GM23338 (cell line): Measurements from ENCODE around the gene GMEB2. TPM values are rescaled to one million over a fixed set of nuclear protein-coding genes. Genes with fewer than 3 reads are reported as not detected.

ENCODE experiments used
- ATAC-seq: fragments of 200-7000 bp; cut with Tn5 transposase; 3 replicates; pipeline ENCODE4 v1.9.1; 2020
- DNase-seq: peaks from one replicate; pipeline ENCODE4 v3.0.0-alpha.2; 2015; ENCODE audit warnings: low spot score
- H2AFZ ChIP-seq: fragments of 200-600 bp; sonication (generic); 2 replicates; pipeline ENCODE4 v1.8.0; 2016; ENCODE audit warnings: antibody characterized with exemption, mild to moderate bottlenecking, moderate library complexity
- H3F3A ChIP-seq: fragments of 200-600 bp; sonication (generic); replicated peaks from 2 replicates; pipeline ENCODE4 v1.8.0; 2017; ENCODE audit warnings: antibody characterized with exemption, mixed run types, low read depth
- H3K27ac ChIP-seq: fragments of 200-600 bp; sonication (generic); 2 replicates; pipeline ENCODE4 v1.6.1; 2016; ENCODE audit warnings: low read depth
- H3K27me3 ChIP-seq: fragments of 200-600 bp; sonication (generic); 2 replicates; pipeline ENCODE4 v1.8.0; 2016; ENCODE audit warnings: mild to moderate bottlenecking, mixed run types, moderate library complexity; ENCODE audit not compliant: insufficient read depth
- H3K36me3 ChIP-seq: fragments of 200-600 bp; sonication (generic); 2 replicates; pipeline ENCODE4 v1.8.0; 2016; ENCODE audit warnings: mild to moderate bottlenecking; ENCODE audit not compliant: insufficient read depth
- H3K4me1 ChIP-seq: fragments of 200-600 bp; sonication (generic); 2 replicates; pipeline ENCODE4 v1.8.0; 2016; ENCODE audit warnings: mild to moderate bottlenecking, moderate library complexity; ENCODE audit not compliant: insufficient read depth
- H3K4me2 ChIP-seq: fragments of 200-600 bp; sonication (generic); 2 replicates; pipeline ENCODE4 v1.7.1; 2017; ENCODE audit warnings: mixed run types
- H3K4me3 ChIP-seq: fragments of 200-600 bp; sonication (generic); 2 replicates; pipeline ENCODE4 v1.6.1; 2016; ENCODE audit warnings: mixed run types
- H3K79me2 ChIP-seq: fragments of 200-600 bp; sonication (generic); replicated peaks from 2 replicates; pipeline ENCODE4 v1.8.0; 2017; ENCODE audit warnings: mild to moderate bottlenecking; ENCODE audit not compliant: insufficient read depth
- H3K9me2 ChIP-seq: fragments of 200-600 bp; sonication (generic); 2 replicates; pipeline ENCODE4 v1.8.0; 2017; ENCODE audit not compliant: insufficient read depth
- H4K20me1 ChIP-seq: fragments of 200-600 bp; sonication (generic); replicated peaks from 2 replicates; pipeline ENCODE4 v1.8.0; 2017; ENCODE audit warnings: mild to moderate bottlenecking; ENCODE audit not compliant: insufficient read depth
- H3K27ac Mint-ChIP-seq: 2 replicates; pipeline ENCODE4 v1.8.0; 2020; ENCODE audit warnings: inconsistent platforms, mild to moderate bottlenecking, moderate library complexity, mixed read lengths
- H3K27me3 Mint-ChIP-seq: 3 replicates; pipeline ENCODE4 v1.8.0; 2022; ENCODE audit warnings: low read depth, mild to moderate bottlenecking, moderate library complexity, mixed read lengths, inconsistent platforms; ENCODE audit not compliant: insufficient read depth, poor library complexity
- H3K36me3 Mint-ChIP-seq: 3 replicates; pipeline ENCODE4 v1.8.0; 2021; ENCODE audit warnings: low read depth, mild to moderate bottlenecking, inconsistent platforms, moderate library complexity, mixed read lengths
- H3K4me1 Mint-ChIP-seq: 3 replicates; pipeline ENCODE4 v1.8.0; 2020; ENCODE audit warnings: mild to moderate bottlenecking, inconsistent platforms, mixed read lengths
- H3K4me3 Mint-ChIP-seq: 3 replicates; pipeline ENCODE4 v1.8.0; 2021; ENCODE audit warnings: moderate library complexity, mild to moderate bottlenecking, inconsistent platforms, mixed read lengths
- H3K9me3 Mint-ChIP-seq: 3 replicates; pipeline ENCODE4 v1.8.0; 2020; ENCODE audit warnings: moderate library complexity, mild to moderate bottlenecking, inconsistent platforms, mixed read lengths
- EZH2 ChIP-seq: fragments of 200-600 bp; sonication (generic); IDR thresholded peaks from one replicate; pipeline ENCODE4 v1.8.0; 2017; ENCODE audit warnings: antibody characterized with exemption, mild to moderate bottlenecking, low read depth; ENCODE audit not compliant: unreplicated experiment
- EZH2phosphoT487 ChIP-seq: fragments of 200-600 bp; sonication (generic); IDR thresholded peaks from one replicate; pipeline ENCODE4 v1.8.1; 2018; ENCODE audit warnings: antibody characterized with exemption; ENCODE audit not compliant: unreplicated experiment
- NANOG ChIP-seq: IDR thresholded peaks from 2 replicates; pipeline ENCODE4 v1.6.1; 2016; ENCODE audit warnings: antibody characterized with exemption, borderline replicate concordance
- POLR2AphosphoS5 ChIP-seq: IDR thresholded peaks from 2 replicates; pipeline ENCODE4 v1.6.1; 2016; ENCODE audit warnings: antibody characterized with exemption, low read depth
- STAT1 ChIP-seq: IDR thresholded peaks from one replicate; pipeline ENCODE4 v1.6.1; 2016; ENCODE audit warnings: antibody characterized with exemption; ENCODE audit not compliant: unreplicated experiment
- ZNF114 ChIP-seq: fragments of 250-450 bp; sonication (Bioruptor Pico); IDR thresholded peaks from 2 replicates; pipeline ENCODE4 v1.5.0; 2020; ENCODE audit warnings: mild to moderate bottlenecking, moderate library complexity
- ZNF331 ChIP-seq: fragments of 250-450 bp; sonication (Bioruptor Pico); IDR thresholded peaks from 2 replicates; pipeline ENCODE4 v1.5.0; 2020; ENCODE audit warnings: low read depth, mild to moderate bottlenecking, moderate library complexity
- ZNF462 ChIP-seq: fragments of 250-450 bp; sonication (Bioruptor Pico); IDR thresholded peaks from 2 replicates; pipeline ENCODE4 v1.5.0; 2020; ENCODE audit warnings: mild to moderate bottlenecking, moderate library complexity
- polyA plus RNA-seq: library from polyadenylated mRNA; unstranded; fragments of >200 nt; fragmentation: Nextera tagmentation; extraction: Ambion mirVana; gene quantifications from 2 replicates; pipeline ENCODE4 v1.2.1, GENCODE V29; 2016
- total RNA-seq: library from RNA; depleted of rRNA; stranded (reverse); fragments of >200 nt; shearing (Covaris generic); gene quantifications from 2 replicates; pipeline ENCODE4 v1.2.3, GENCODE V29; 2014
- TF ChIP-seq, protein P1 (sequence below), 2 experiments: fragments of 200-600 bp in 1 of 2; sonication (generic) in 1 of 2; conservative IDR thresholded peaks; 2 replicates each; pipeline versions ENCODE4 v1.5.1 to v1.6.1; 2016 to 2017; ENCODE audit warnings: antibody characterized with exemption in 2 of 2, low read depth in 2 of 2, mild to moderate bottlenecking in 2 of 2, moderate library complexity in 1 of 2
- TF ChIP-seq, protein P2 (sequence below): IDR thresholded peaks from 2 replicates; pipeline ENCODE4 v1.6.1; 2016; ENCODE audit warnings: antibody characterized with exemption

Gene GMEB2
- total and polyA plus RNA-seq, 2 experiments from 2014 or later: 4.4 to 20.6 TPM

GRCh38 chr20:63539441-63540370 is 87.2 kb downstream of the GMEB2 start (continued):
- TF ChIP-seq EZH2 (no peak), ZNF462 (no peak), POLR2AphosphoS5 (no peak), EZH2phosphoT487 (no peak), STAT1 (no peak)
- TF ChIP-seq, protein P1, sequence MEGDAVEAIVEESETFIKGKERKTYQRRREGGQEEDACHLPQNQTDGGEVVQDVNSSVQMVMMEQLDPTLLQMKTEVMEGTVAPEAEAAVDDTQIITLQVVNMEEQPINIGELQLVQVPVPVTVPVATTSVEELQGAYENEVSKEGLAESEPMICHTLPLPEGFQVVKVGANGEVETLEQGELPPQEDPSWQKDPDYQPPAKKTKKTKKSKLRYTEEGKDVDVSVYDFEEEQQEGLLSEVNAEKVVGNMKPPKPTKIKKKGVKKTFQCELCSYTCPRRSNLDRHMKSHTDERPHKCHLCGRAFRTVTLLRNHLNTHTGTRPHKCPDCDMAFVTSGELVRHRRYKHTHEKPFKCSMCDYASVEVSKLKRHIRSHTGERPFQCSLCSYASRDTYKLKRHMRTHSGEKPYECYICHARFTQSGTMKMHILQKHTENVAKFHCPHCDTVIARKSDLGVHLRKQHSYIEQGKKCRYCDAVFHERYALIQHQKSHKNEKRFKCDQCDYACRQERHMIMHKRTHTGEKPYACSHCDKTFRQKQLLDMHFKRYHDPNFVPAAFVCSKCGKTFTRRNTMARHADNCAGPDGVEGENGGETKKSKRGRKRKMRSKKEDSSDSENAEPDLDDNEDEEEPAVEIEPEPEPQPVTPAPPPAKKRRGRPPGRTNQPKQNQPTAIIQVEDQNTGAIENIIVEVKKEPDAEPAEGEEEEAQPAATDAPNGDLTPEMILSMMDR (conservative IDR thresholded peaks at IDR 0.05; ENCODE audit: low read depth in 2 of 2): no peak

DNA sequence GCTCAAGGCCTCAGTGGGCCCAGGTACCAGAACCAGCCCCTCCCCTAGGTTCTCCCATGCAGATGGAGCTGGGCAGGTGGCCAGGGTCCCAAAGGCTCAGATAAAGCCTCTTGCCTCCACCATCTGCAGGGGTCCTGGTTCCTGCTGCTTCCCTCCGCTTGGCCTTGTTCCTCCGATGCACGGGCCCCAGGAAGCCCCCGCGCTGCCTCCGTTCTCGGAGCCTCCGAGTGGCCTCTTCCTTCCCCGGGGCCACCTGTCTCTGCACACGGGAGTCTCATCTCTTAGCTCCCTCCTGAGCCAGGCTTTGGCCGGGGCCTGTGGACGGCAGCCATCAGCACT is 87.8 kb downstream of the GMEB2 start:
- Histone ChIP-seq H3K4me3 (no peak overlapping the region), H3K4me2 (no peak overlapping the region), H3K4me1 (no peaks in the 10 kb centered on the region), H2AFZ (peak overlapping the region; percentile 32; the same call in 1 of the 2 replicates), H3K27me3 (no peaks in the 10 kb centered on the region), H3K36me3 (no peaks in the 10 kb centered on the region), H3K27ac (no peak overlapping the region), H4K20me1 (no peaks in the 10 kb centered on the region), H3K9me2 (no peaks in the 10 kb centered on the region), H3F3A (no peaks in the 10 kb centered on the region), H3K79me2 (no peaks in the 10 kb centered on the region)
- H3K9me3 Mint-ChIP-seq: no peaks in the 10 kb centered on the region; the same call in 2 of the 3 replicates
- H3K27me3 Mint-ChIP-seq: peaks cover 9% of the 10 kb centered on the region
- H3K36me3 Mint-ChIP-seq: peaks cover 4% of the 10 kb centered on the region; the same call in 1 of the 3 replicates
- peaks cover 8% of the 10 kb centered on the region for H3K4me1 Mint-ChIP-seq
- ATAC-seq: no peak
- DNase-seq: no peak
- no peak overlapping the region for H3K27ac Mint-ChIP-seq
- no peak overlapping the region for H3K4me3 Mint-ChIP-seq
- TF ChIP-seq ZNF114 (CRISPR knock-in tag) (no peak), NANOG (no peak), POLR2AphosphoS5 (no peak), ZNF331 (CRISPR knock-in tag) (no peak), EZH2phosphoT487 (no peak)
- TF ChIP-seq, protein P2, sequence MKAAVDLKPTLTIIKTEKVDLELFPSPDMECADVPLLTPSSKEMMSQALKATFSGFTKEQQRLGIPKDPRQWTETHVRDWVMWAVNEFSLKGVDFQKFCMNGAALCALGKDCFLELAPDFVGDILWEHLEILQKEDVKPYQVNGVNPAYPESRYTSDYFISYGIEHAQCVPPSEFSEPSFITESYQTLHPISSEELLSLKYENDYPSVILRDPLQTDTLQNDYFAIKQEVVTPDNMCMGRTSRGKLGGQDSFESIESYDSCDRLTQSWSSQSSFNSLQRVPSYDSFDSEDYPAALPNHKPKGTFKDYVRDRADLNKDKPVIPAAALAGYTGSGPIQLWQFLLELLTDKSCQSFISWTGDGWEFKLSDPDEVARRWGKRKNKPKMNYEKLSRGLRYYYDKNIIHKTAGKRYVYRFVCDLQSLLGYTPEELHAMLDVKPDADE: no peak
